ENCODE data around the gene KLK12. TPM values are rescaled to one million over a fixed set of nuclear protein-coding genes. Genes with fewer than 3 reads are reported as not detected.

Gene KLK12
- total and polyA plus RNA-seq, 2 experiments from 2014 or later, result not detected

DNA sequence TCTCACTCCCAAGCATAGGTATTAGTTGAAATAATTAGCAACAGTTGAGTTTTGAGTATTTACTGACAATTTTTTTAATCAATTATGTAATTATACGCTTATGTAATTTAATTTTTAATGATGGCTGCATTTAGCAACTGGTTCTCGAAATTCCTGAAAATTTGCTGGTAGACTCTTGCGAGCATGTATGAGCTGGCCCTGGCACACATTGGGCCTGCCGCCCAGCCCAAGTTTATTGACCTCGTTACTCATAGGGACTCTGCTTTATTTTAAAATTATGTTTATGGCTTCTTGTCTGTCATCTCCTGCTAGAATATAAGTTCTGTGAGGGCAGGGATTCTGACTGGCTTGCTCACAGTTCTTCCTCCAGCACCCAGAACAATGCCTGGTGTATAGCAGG, 41.2 kb upstream of the KLK12 start:
- Histone ChIP-seq H3K27me3 (no peaks in the 10 kb centered on the region), H2AFZ (no peak overlapping the region), H3K9me2 (replicated peaks; ENCODE audit: insufficient read depth) (no peaks in the 10 kb centered on the region), H3K4me1 (ENCODE audit: insufficient read depth) (no peaks in the 10 kb centered on the region), H3K36me3 (replicated peaks; ENCODE audit: insufficient read depth, low read depth) (no peaks in the 10 kb centered on the region), H3K9me3 (ENCODE audit: low read depth) (peaks cover 6% of the 10 kb centered on the region), H3K4me3 (no peak overlapping the region), H4K20me1 (ENCODE audit: insufficient read depth, poor library complexity, severe bottlenecking) (no peaks in the 10 kb centered on the region), H3K79me2 (no peaks in the 10 kb centered on the region), H3K27ac (no peak overlapping the region), H3K4me2 (no peak overlapping the region)
- TF ChIP-seq EZH2phosphoT487 (IDR thresholded peaks at IDR 0.05; ENCODE audit: low read depth, severe bottlenecking, unreplicated experiment), result no peak
- TF ChIP-seq, protein P1, sequence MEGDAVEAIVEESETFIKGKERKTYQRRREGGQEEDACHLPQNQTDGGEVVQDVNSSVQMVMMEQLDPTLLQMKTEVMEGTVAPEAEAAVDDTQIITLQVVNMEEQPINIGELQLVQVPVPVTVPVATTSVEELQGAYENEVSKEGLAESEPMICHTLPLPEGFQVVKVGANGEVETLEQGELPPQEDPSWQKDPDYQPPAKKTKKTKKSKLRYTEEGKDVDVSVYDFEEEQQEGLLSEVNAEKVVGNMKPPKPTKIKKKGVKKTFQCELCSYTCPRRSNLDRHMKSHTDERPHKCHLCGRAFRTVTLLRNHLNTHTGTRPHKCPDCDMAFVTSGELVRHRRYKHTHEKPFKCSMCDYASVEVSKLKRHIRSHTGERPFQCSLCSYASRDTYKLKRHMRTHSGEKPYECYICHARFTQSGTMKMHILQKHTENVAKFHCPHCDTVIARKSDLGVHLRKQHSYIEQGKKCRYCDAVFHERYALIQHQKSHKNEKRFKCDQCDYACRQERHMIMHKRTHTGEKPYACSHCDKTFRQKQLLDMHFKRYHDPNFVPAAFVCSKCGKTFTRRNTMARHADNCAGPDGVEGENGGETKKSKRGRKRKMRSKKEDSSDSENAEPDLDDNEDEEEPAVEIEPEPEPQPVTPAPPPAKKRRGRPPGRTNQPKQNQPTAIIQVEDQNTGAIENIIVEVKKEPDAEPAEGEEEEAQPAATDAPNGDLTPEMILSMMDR (IDR thresholded peaks at IDR 0.05; ENCODE audit: poor library complexity), result no peak
- TF ChIP-seq EZH2 (IDR thresholded peaks at IDR 0.05; ENCODE audit: borderline replicate concordance), result no peak
- 93% methylated on average over 5 of the region's 5 CpGs for WGBS (ENCODE audit: low lambda C conversion rate, missing lambda C conversion rate)
- no peak for DNase-seq (ENCODE audit: low spot score)

DNA sequence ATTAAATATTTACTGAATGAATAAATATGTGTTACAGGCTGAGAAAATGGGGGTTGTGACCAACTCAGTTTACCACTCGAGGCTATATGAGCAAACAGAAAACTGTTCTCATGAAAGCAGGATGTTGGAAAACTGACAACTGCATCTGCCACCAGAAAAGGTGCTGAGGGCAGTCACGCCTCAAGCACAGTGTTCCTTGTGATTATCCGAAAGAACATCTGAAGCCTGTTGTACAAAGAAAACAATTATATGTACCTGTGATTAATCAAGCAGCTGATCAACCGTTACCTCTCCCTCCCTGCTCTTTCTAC, 36.2 kb upstream of the KLK12 start:
- 69% methylated on average over 4 of the region's 4 CpGs for WGBS (ENCODE audit: low lambda C conversion rate, missing lambda C conversion rate)
- Histone ChIP-seq H3K27ac (no peak overlapping the region), H3K9me3 (ENCODE audit: low read depth) (peaks cover 6% of the 10 kb centered on the region), H3K4me3 (no peak overlapping the region), H3K79me2 (no peaks in the 10 kb centered on the region), H3K9me2 (replicated peaks; ENCODE audit: insufficient read depth) (no peaks in the 10 kb centered on the region), H4K20me1 (ENCODE audit: insufficient read depth, poor library complexity, severe bottlenecking) (no peaks in the 10 kb centered on the region), H3K27me3 (no peaks in the 10 kb centered on the region), H2AFZ (no peak overlapping the region), H3K4me2 (no peak overlapping the region), H3K4me1 (ENCODE audit: insufficient read depth) (no peaks in the 10 kb centered on the region), H3K36me3 (replicated peaks; ENCODE audit: insufficient read depth, low read depth) (no peaks in the 10 kb centered on the region)
- TF ChIP-seq, protein P1 (IDR thresholded peaks at IDR 0.05; ENCODE audit: poor library complexity), result no peak
- TF ChIP-seq EZH2 (IDR thresholded peaks at IDR 0.05; ENCODE audit: borderline replicate concordance) (no peak), EZH2phosphoT487 (IDR thresholded peaks at IDR 0.05; ENCODE audit: low read depth, severe bottlenecking, unreplicated experiment) (no peak)
- no peak for DNase-seq (ENCODE audit: low spot score)

GRCh38 chr19:51070334-51071094, 35.7 kb upstream of the KLK12 start:
- Histone ChIP-seq H3K27me3 (no peaks in the 10 kb centered on the region), H3K4me1 (ENCODE audit: insufficient read depth) (peaks cover 1% of the 10 kb centered on the region), H3K36me3 (replicated peaks; ENCODE audit: insufficient read depth, low read depth) (no peaks in the 10 kb centered on the region), H2AFZ (no peak overlapping the region), H4K20me1 (ENCODE audit: insufficient read depth, poor library complexity, severe bottlenecking) (no peaks in the 10 kb centered on the region), H3K9me2 (replicated peaks; ENCODE audit: insufficient read depth) (no peaks in the 10 kb centered on the region), H3K9me3 (ENCODE audit: low read depth) (peaks cover 6% of the 10 kb centered on the region), H3K27ac (no peak overlapping the region), H3K79me2 (no peaks in the 10 kb centered on the region), H3K4me2 (no peak overlapping the region), H3K4me3 (no peak overlapping the region)
- WGBS (ENCODE audit: low lambda C conversion rate, missing lambda C conversion rate), result 80% methylated on average over 5 of the region's 5 CpGs
- DNase-seq (ENCODE audit: low spot score), result no peak
- TF ChIP-seq, protein P1 (IDR thresholded peaks at IDR 0.05; ENCODE audit: poor library complexity), result no peak
- TF ChIP-seq EZH2 (IDR thresholded peaks at IDR 0.05; ENCODE audit: borderline replicate concordance) (no peak), EZH2phosphoT487 (IDR thresholded peaks at IDR 0.05; ENCODE audit: low read depth, severe bottlenecking, unreplicated experiment) (no peak)

All from hepatocyte (in vitro differentiated cells).